ENCODE measurements around the gene CAMK2A.

The CAMK2A gene

GRCh38 chr5:150289551-150290390, at the start of gene CAMK2A:
CAMK2A (minus strand) TSS chr5:150289773; CDS start chr5:150289625, 148 bp downstream.
- no peak for DNase-seq

- DNase-seq, result no peak
Measured at GRCh38 chr5:150339165-150339564, 49.6 kb upstream of the CAMK2A start.

GRCh38 chr5:150338546-150338945, 49.0 kb upstream of the CAMK2A start:
- no peak for DNase-seq

GRCh38 chr5:150335778-150336177, 46.2 kb upstream of the CAMK2A start:
- no peak for DNase-seq

- no peak for DNase-seq
Measured at GRCh38 chr5:150333400-150333799, 43.8 kb upstream of the CAMK2A start.

GRCh38 chr5:150329881-150330876, 40.6 kb upstream of the CAMK2A start:
- no peak for DNase-seq

- no peak for DNase-seq
Measured at GRCh38 chr5:150329038-150329437, 39.5 kb upstream of the CAMK2A start.

- no peak for DNase-seq
Measured at GRCh38 chr5:150328515-150328914, 38.9 kb upstream of the CAMK2A start.

GRCh38 chr5:150327139-150327538, 37.6 kb upstream of the CAMK2A start:
- DNase-seq, result no peak

- DNase-seq, result no peak
Measured at GRCh38 chr5:150326707-150327106, 37.1 kb upstream of the CAMK2A start.

- DNase-seq, result no peak
Measured at GRCh38 chr5:150325426-150325825, 35.9 kb upstream of the CAMK2A start.

GRCh38 chr5:150323819-150324218, 34.2 kb upstream of the CAMK2A start:
- no peak for DNase-seq

- no peak for DNase-seq
Measured at GRCh38 chr5:150323092-150323491, 33.5 kb upstream of the CAMK2A start.

GRCh38 chr5:150322202-150322601, 32.6 kb upstream of the CAMK2A start:
- DNase-seq, result no peak

GRCh38 chr5:150321784-150322183, 32.2 kb upstream of the CAMK2A start:
- DNase-seq, result no peak

- DNase-seq, result no peak
Measured at GRCh38 chr5:150321211-150321610, 31.6 kb upstream of the CAMK2A start.

- DNase-seq, result no peak
Measured at GRCh38 chr5:150320044-150320613, 30.6 kb upstream of the CAMK2A start.

- no peak for DNase-seq
Measured at GRCh38 chr5:150319484-150319790, 29.9 kb upstream of the CAMK2A start.

GRCh38 chr5:150318613-150319483, 29.3 kb upstream of the CAMK2A start:
- DNase-seq, result no peak

- no peak for DNase-seq
Measured at GRCh38 chr5:150317048-150318003, 27.8 kb upstream of the CAMK2A start.

- DNase-seq, result no peak
Measured at GRCh38 chr5:150316320-150316719, 26.7 kb upstream of the CAMK2A start.
